Loucy (cell line): ENCODE results near the gene BCDIN3D.
A peak's percentile ranks its signal among the peaks of the same experiment; 100 is the strongest.

Experiments
- H2AFZ ChIP-seq: fragments of 200-600 bp; sonication (generic); 2 replicates; pipeline ENCODE4 v1.6.0; 2016; ENCODE audit warnings: antibody characterized with exemption, mild to moderate bottlenecking, low read length, moderate library complexity
- H3F3A ChIP-seq: fragments of 200-600 bp; 2 replicates; pipeline ENCODE4 v1.6.0; 2016; ENCODE audit warnings: antibody characterized with exemption, low read depth, mild to moderate bottlenecking
- H3K27me3 ChIP-seq: fragments of 200-600 bp; sonication (generic); 2 replicates; pipeline ENCODE4 v1.6.1; 2014; ENCODE audit warnings: low read length, mild to moderate bottlenecking; ENCODE audit not compliant: insufficient read depth, poor library complexity, severe bottlenecking
- H3K36me3 ChIP-seq: fragments of 200-600 bp; sonication (generic); 2 replicates; pipeline ENCODE4 v1.6.1; 2016; ENCODE audit warnings: low read length; ENCODE audit not compliant: insufficient read depth
- H3K4me1 ChIP-seq: fragments of 200-600 bp; sonication (generic); 2 replicates; pipeline ENCODE4 v1.5.1; 2014; ENCODE audit warnings: low read length, mild to moderate bottlenecking; ENCODE audit not compliant: insufficient read depth, poor library complexity, severe bottlenecking
- H3K4me2 ChIP-seq: fragments of 200-600 bp; sonication (generic); 2 replicates; pipeline ENCODE4 v1.6.0; 2014; ENCODE audit warnings: antibody characterized with exemption, low read length, low read depth, mild to moderate bottlenecking; ENCODE audit not compliant: poor library complexity, severe bottlenecking
- H3K4me3 ChIP-seq: fragments of 200-600 bp; sonication (generic); 2 replicates; pipeline ENCODE4 v1.5.1; 2014; ENCODE audit warnings: low read length, mild to moderate bottlenecking, mixed read lengths; ENCODE audit not compliant: poor library complexity, severe bottlenecking
- H3K79me2 ChIP-seq: fragments of 200-600 bp; sonication (generic); 2 replicates; pipeline ENCODE4 v1.6.1; 2014; ENCODE audit warnings: low read length; ENCODE audit not compliant: insufficient read depth
- H3K9ac ChIP-seq: fragments of 200-600 bp; sonication (generic); 2 replicates; pipeline ENCODE4 v1.6.0; 2014; ENCODE audit warnings: mild to moderate bottlenecking, low read depth, low read length, moderate library complexity; ENCODE audit not compliant: poor library complexity, severe bottlenecking
- H3K9me2 ChIP-seq: fragments of 200-600 bp; sonication (generic); replicated peaks from 2 replicates; pipeline ENCODE4 v1.6.1; 2016; ENCODE audit warnings: low read depth, low read length, mixed read lengths
- H3K9me3 ChIP-seq: fragments of 200-600 bp; sonication (generic); 2 replicates; pipeline ENCODE4 v1.6.1; 2014; ENCODE audit warnings: mild to moderate bottlenecking, antibody characterized with exemption, low read length, low read depth; ENCODE audit not compliant: insufficient read depth
- H4K20me1 ChIP-seq: fragments of 200-600 bp; sonication (generic); 2 replicates; pipeline ENCODE4 v1.6.0; 2014; ENCODE audit warnings: antibody characterized with exemption, low read length, mild to moderate bottlenecking; ENCODE audit not compliant: insufficient read depth, poor library complexity, severe bottlenecking
- CTCF ChIP-seq: fragments of 200-600 bp; sonication (generic); conservative IDR thresholded peaks from 2 replicates; pipeline ENCODE4 v1.5.1; 2014; ENCODE audit warnings: mild to moderate bottlenecking, antibody characterized with exemption, low read length
- EZH2phosphoT487 ChIP-seq: fragments of 200-600 bp; IDR thresholded peaks from 2 replicates; pipeline ENCODE4 v1.6.1; 2018; ENCODE audit warnings: antibody characterized with exemption, mild to moderate bottlenecking, moderate library complexity, borderline replicate concordance

BCDIN3D gene

DNA sequence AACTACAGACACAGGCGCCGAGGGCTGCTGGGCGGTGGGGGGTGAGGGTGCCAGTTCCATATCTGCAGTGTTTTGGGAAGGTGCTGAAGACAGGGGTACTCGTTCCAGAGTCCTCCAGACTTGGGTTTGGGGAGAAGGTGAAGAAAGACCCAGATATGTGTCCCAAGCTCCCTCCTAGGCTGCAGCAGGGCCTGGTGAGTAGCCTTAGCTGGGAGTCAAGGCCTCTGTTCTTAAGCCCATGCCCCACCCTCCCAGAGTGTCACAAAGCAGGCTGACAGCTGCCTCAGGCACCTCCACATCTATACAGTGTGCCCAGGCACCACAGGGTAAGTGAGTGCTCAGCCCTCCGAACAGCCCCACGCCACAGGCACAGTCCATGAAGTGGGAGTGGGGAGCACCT, 19.0 kb downstream of the BCDIN3D start:
- H3K79me2 ChIP-seq: peaks cover 71% of the 10 kb centered on the region

GRCh38 chr12:49823350-49823749, 19.6 kb downstream of the BCDIN3D start:
- no peak for TF ChIP-seq EZH2phosphoT487
- TF ChIP-seq CTCF: no peak

More for the DNA sequence above, 19.0 kb downstream of the BCDIN3D start:
- Histone ChIP-seq H3K36me3 (no peaks in the 10 kb centered on the region), H3K4me3 (no peak overlapping the region), H3K27me3 (no peaks in the 10 kb centered on the region), H3K9me3 (no peaks in the 10 kb centered on the region), H3F3A (no peaks in the 10 kb centered on the region), H3K4me1 (peaks cover 47% of the 10 kb centered on the region), H2AFZ (no peak overlapping the region), H3K9me2 (no peaks in the 10 kb centered on the region), H3K9ac (no peak overlapping the region), H4K20me1 (peaks cover 23% of the 10 kb centered on the region), H3K4me2 (peak overlapping the region; percentile 87)
- no peak for TF ChIP-seq CTCF

DNA sequence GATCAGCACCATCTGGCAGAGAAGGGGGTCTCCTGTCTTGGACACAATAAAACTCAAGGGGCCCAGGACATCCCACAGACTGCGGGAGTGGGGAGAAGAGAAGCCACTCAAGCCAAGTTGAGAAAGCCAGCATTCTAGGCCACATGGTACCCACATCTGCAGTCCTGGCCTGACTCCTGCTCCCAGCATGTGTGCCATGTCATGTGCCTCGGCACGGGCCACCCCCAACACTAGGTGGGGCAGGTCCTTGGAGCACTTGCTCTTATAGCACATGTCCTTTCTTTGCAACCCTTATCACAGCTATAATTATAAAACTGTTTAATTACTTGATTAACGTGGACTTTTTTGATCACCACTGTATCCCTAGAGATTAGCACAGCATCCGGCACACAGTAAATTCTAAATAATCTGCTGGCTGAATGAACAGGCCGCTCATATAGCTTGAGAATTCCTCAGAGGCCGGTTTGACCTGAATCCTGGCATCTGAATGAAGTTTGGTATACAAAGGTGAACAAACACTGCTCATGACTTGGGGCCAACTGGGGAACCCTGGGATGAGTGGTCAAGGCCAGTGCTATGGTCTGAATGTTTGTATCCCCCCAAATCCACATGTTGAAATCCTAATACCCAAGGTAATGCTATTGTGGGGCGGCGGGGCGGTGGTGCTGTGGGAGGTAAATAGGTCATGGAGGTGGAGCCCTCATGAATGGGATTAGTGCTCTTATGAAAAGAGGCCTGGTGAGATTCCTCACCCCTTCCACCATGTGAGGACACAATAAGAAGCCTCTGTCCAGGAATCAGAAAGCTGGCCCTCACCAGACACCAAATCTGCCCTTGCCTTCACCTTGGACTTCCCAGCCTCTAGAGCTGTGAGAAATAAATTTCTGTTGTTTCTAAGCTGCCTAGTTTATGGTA, 21.3 kb downstream of the BCDIN3D start:
- Histone ChIP-seq H3K9me2 (no peaks in the 10 kb centered on the region), H3F3A (no peaks in the 10 kb centered on the region), H2AFZ (no peak overlapping the region), H3K4me2 (peak overlapping the region; percentile 85), H3K79me2 (peaks cover 67% of the 10 kb centered on the region; the same call in 1 of the 2 replicates), H3K27me3 (no peaks in the 10 kb centered on the region), H3K4me3 (peak overlapping the region; percentile 58), H3K9ac (peak overlapping the region; percentile 60), H3K4me1 (peaks cover 33% of the 10 kb centered on the region), H3K36me3 (no peaks in the 10 kb centered on the region), H3K9me3 (no peaks in the 10 kb centered on the region), H4K20me1 (peaks cover 20% of the 10 kb centered on the region)
- TF ChIP-seq EZH2phosphoT487: no peak
- TF ChIP-seq CTCF: no peak

More at GRCh38 chr12:49823350-49823749, 19.6 kb downstream of the BCDIN3D start:
- Histone ChIP-seq H3K4me3 (no peak overlapping the region), H3K4me2 (no peak overlapping the region), H3F3A (no peaks in the 10 kb centered on the region), H2AFZ (no peak overlapping the region), H3K36me3 (no peaks in the 10 kb centered on the region), H3K9me2 (no peaks in the 10 kb centered on the region), H3K9me3 (no peaks in the 10 kb centered on the region), H3K9ac (no peak overlapping the region), H4K20me1 (peaks cover 26% of the 10 kb centered on the region), H3K79me2 (peaks cover 73% of the 10 kb centered on the region), H3K4me1 (peaks cover 44% of the 10 kb centered on the region), H3K27me3 (no peaks in the 10 kb centered on the region)
